CD4-positive, alpha-beta T cell (primary cell): Measurements from ENCODE around the gene FAM107B. TPM values are rescaled to one million over a fixed set of nuclear protein-coding genes. Genes with fewer than 3 reads are reported as not detected.

Experiments used
- ATAC-seq: fragments of 200-7000 bp; cut with Tn5 transposase; one replicate; pipeline ENCODE4 v1.10.0; 2022; ENCODE audit warnings: mild to moderate bottlenecking; ENCODE audit not compliant: poor library complexity
- CTCF ChIA-PET: fragments of 350-600 bp; sonication (Branson Sonifier 250); formaldehyde crosslinking; loops from one replicate; lab custom pipeline; 2021; ENCODE audit warnings: antibody characterized with exemption, inconsistent platforms; lab: Charles Lee
- POLR2A ChIA-PET: fragments of 350-600 bp; sonication (Branson Sonifier 250); formaldehyde crosslinking; loops from one replicate; lab custom pipeline; 2021; ENCODE audit warnings: antibody characterized with exemption, inconsistent platforms; lab: Charles Lee
- DNase-seq, 14 experiments: peaks; one replicate each; pipeline ENCODE4 v3.0.0-alpha.2; 2013 to 2020; ENCODE audit warnings: mixed read lengths in 2 of 14
- H3K27ac ChIP-seq, 2 donors: one replicate each; pipeline versions ENCODE4 v1.5.1 to v1.7.0; 2013; ENCODE audit warnings: low read length in 2 of 2, low read depth in 1 of 2, mild to moderate bottlenecking in 1 of 2
- H3K27me3 ChIP-seq, 2 experiments: 1 replicate in 1 of 2; 2 replicates in 1 of 2; pipeline versions ENCODE4 v1.6.1 to v1.7.0; 2013; ENCODE audit warnings: low read length in 2 of 2, control low read depth in 1 of 2, mild to moderate bottlenecking in 1 of 2, moderate library complexity in 1 of 2; ENCODE audit not compliant: insufficient read depth in 2 of 2, control insufficient read depth in 1 of 2
- H3K36me3 ChIP-seq: one replicate; pipeline ENCODE4 v1.6.1; 2013; ENCODE audit warnings: low read length, control low read depth; ENCODE audit not compliant: insufficient read depth
- H3K4me1 ChIP-seq: one replicate; pipeline ENCODE4 v1.6.1; 2013; ENCODE audit warnings: low read length, control low read depth; ENCODE audit not compliant: insufficient read depth
- H3K4me3 ChIP-seq: one replicate; pipeline ENCODE4 v1.5.1; 2013; ENCODE audit warnings: mild to moderate bottlenecking, low read length, moderate library complexity
- H3K9me3 ChIP-seq, 2 experiments: 1 replicate in 1 of 2; 2 replicates in 1 of 2; pipeline versions ENCODE4 v1.6.1 to v1.7.0; 2013; ENCODE audit warnings: low read length in 2 of 2, mild to moderate bottlenecking in 2 of 2, control low read depth in 1 of 2, moderate library complexity in 1 of 2; ENCODE audit not compliant: control insufficient read depth in 1 of 2, insufficient read depth in 1 of 2
- H3K27ac Mint-ChIP-seq: one replicate; pipeline ENCODE4 v1.8.0; 2020; ENCODE audit warnings: mixed read lengths
- H3K27me3 Mint-ChIP-seq: one replicate; pipeline ENCODE4 v1.8.0; 2021; ENCODE audit warnings: mixed read lengths
- H3K36me3 Mint-ChIP-seq: one replicate; pipeline ENCODE4 v1.8.0; 2021; ENCODE audit warnings: low read depth, mixed read lengths
- H3K4me1 Mint-ChIP-seq: one replicate; pipeline ENCODE4 v1.8.0; 2021; ENCODE audit warnings: low read depth, mixed read lengths
- H3K4me3 Mint-ChIP-seq: one replicate; pipeline ENCODE4 v1.8.0; 2020; ENCODE audit warnings: mild to moderate bottlenecking, mixed read lengths
- H3K9me3 Mint-ChIP-seq: one replicate; pipeline ENCODE4 v1.8.0; 2020; ENCODE audit warnings: mixed read lengths
- intact Hi-C, 2 experiments: fragments of 100-400 bp; cut with DNase I in 1 of 2; cut with micrococcal nuclease in 1 of 2; formaldehyde crosslinking; loops; one replicate each; pipeline versions ENCODE4 v1.15.1 to v1.9.0; 2023 to 2025; cut with DNase I, micrococcal nuclease
- total RNA-seq, 174 experiments: library from RNA in 2 of 174; stranded (reverse) in 2 of 174; gene quantifications; one replicate each; pipeline ENCODE4 v1.2.3 and lab custom pipeline; 2021 to 2026
- TF ChIP-seq, protein P1 (sequence below): fragments of 200-600 bp; IDR thresholded peaks from one replicate; pipeline ENCODE4 v1.8.0; 2022; ENCODE audit warnings: antibody characterized with exemption, mild to moderate bottlenecking

Gene FAM107B
- total RNA-seq, 2 experiments from 2014 or later, result 261 to 262 TPM

DNA sequence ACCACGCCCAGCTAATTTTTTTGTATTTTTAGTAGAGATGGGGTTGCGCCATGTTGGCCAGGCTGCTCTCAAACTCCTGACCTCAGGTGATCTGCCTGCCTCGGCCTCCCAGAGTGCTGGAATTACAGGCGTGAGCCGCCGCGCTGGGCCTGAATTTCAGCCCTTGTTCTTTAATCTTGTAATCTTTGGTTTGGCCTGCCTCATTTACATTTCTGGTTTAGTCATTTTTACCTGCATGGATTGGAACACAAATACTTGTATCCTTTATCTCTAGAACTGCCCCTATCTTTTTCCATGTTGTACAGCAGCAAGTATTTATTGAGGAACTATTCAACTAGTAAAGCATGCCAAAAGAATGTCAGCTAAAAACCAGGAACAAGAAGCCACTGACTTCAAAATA, 248.4 kb downstream of the FAM107B start:
- ChIA-PET CTCF (interaction anchor here (5.5 kb wide), 1 partner anchor 17 kb away, joined by 18 read pairs; no protein-coding TSS in a partner anchor), POLR2A (no interaction called here)
- H3K9me3 ChIP-seq, result no peaks in the 10 kb centered on the region
- H3K36me3 ChIP-seq, result peaks cover 66% of the 10 kb centered on the region
- Mint-ChIP-seq H3K4me3 (peak overlapping the region; percentile 40), H3K36me3 (peaks cover 97% of the 10 kb centered on the region), H3K27ac (peak overlapping the region; percentile 45), H3K9me3 (no peaks in the 10 kb centered on the region), H3K27me3 (no peaks in the 10 kb centered on the region), H3K4me1 (peaks cover 80% of the 10 kb centered on the region)
- DNase-seq (no peak), ATAC-seq (no peak)
- H3K4me3 ChIP-seq, result no peak overlapping the region
- H3K27ac ChIP-seq, result no peak overlapping the region
- intact Hi-C loops, result no loop called here
- no peaks in the 10 kb centered on the region for H3K27me3 ChIP-seq
- TF ChIP-seq, protein P1, sequence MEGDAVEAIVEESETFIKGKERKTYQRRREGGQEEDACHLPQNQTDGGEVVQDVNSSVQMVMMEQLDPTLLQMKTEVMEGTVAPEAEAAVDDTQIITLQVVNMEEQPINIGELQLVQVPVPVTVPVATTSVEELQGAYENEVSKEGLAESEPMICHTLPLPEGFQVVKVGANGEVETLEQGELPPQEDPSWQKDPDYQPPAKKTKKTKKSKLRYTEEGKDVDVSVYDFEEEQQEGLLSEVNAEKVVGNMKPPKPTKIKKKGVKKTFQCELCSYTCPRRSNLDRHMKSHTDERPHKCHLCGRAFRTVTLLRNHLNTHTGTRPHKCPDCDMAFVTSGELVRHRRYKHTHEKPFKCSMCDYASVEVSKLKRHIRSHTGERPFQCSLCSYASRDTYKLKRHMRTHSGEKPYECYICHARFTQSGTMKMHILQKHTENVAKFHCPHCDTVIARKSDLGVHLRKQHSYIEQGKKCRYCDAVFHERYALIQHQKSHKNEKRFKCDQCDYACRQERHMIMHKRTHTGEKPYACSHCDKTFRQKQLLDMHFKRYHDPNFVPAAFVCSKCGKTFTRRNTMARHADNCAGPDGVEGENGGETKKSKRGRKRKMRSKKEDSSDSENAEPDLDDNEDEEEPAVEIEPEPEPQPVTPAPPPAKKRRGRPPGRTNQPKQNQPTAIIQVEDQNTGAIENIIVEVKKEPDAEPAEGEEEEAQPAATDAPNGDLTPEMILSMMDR, result no peak
- H3K4me1 ChIP-seq, result peaks cover 49% of the 10 kb centered on the region

DNA sequence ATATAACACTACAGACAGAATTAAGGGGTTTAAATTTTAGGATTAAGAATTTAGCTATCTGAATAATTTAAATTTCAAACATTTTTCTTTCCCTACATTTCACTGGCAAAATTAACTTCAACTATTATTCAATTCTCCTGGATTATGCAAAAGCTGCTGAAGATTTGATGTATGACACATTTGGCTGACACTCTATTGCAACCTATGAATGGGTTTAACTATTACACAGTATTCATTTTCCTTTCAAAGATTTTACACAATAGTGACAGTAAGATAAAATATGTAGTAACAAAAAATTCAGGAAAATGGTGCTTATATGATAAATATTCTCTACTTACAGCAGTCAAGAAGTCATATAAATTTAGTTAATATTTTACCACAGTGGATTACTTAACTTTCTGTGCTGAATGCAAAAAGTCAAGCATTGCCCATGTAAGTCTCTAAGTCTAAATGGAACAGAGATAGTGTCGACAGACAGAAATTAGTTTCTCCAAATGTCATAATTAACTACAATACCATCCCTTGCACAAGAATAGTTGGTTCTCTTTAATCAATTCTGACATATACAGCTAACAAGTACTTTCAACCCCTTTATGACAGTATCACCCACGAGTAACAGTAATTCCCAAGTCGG, 249.9 kb downstream of the FAM107B start:
- peaks cover 97% of the 10 kb centered on the region for H3K36me3 Mint-ChIP-seq
- no peaks in the 10 kb centered on the region for H3K9me3 Mint-ChIP-seq
- CTCF ChIA-PET, result interaction anchor here (5.5 kb wide), 1 partner anchor 18 kb away, joined by 18 read pairs; no protein-coding TSS in a partner anchor

DNA sequence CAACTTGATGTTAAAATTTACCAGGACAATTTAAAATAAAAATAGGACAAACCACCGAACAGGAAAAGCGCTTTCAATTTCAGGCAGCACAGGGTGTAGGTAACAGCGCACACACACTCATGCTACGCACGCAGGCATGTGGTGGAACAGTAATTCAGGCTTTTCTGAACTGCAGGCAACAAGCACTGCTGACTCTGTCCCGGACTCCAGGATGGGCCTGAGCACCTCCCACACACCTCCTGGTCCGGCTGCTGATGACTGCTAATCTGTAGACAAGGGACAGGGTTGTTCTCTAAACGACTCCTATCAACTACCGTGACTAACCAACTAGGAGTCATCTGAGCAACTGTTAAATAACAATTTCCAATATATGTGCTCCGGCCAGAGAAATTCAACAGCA, 251.4 kb downstream of the FAM107B start:
- peak in 1 of 14 experiments; percentile 3 for DNase-seq
- TF ChIP-seq, protein P1, result no peak
- Histone ChIP-seq H3K4me3 (no peak overlapping the region), H3K27ac (no peak overlapping the region), H3K4me1 (peaks cover 23% of the 10 kb centered on the region), H3K9me3 (no peaks in the 10 kb centered on the region), H3K36me3 (peaks cover 74% of the 10 kb centered on the region), H3K27me3 (no peaks in the 10 kb centered on the region)
- POLR2A ChIA-PET, result interaction anchor here (1.3 kb wide), 1 partner anchor 19 kb away, joined by 5 read pairs; no protein-coding TSS in a partner anchor
- H3K4me1 Mint-ChIP-seq, result peaks cover 50% of the 10 kb centered on the region
- H3K9me3 Mint-ChIP-seq, result no peaks in the 10 kb centered on the region
- peak overlapping the region; percentile 40 for H3K4me3 Mint-ChIP-seq
- CTCF ChIA-PET, result no interaction called here
- peak; percentile 54 for ATAC-seq
- peaks cover 97% of the 10 kb centered on the region for H3K36me3 Mint-ChIP-seq
- no peaks in the 10 kb centered on the region for H3K27me3 Mint-ChIP-seq
- peak overlapping the region; percentile 83 for H3K27ac Mint-ChIP-seq
- intact Hi-C loops, result no loop called here

More for the DNA sequence above, 249.9 kb downstream of the FAM107B start:
- peaks cover 73% of the 10 kb centered on the region for H3K36me3 ChIP-seq
- intact Hi-C loops, result no loop called here
- no peaks in the 10 kb centered on the region for H3K27me3 Mint-ChIP-seq
- H3K4me1 ChIP-seq, result peaks cover 35% of the 10 kb centered on the region
- H3K9me3 ChIP-seq, result no peaks in the 10 kb centered on the region
- no peak overlapping the region for H3K4me3 ChIP-seq
- peaks cover 65% of the 10 kb centered on the region for H3K4me1 Mint-ChIP-seq
- POLR2A ChIA-PET, result interaction anchor here (1.3 kb wide), 1 partner anchor 18 kb away, joined by 5 read pairs; no protein-coding TSS in a partner anchor
- no peak overlapping the region for H3K27ac ChIP-seq
- TF ChIP-seq, protein P1, result no peak
- DNase-seq (no peak), ATAC-seq (no peak)
- peak overlapping the region; percentile 16 for H3K4me3 Mint-ChIP-seq
- peak overlapping the region; percentile 83 for H3K27ac Mint-ChIP-seq
- no peaks in the 10 kb centered on the region for H3K27me3 ChIP-seq
